IPS-18c (cell line): Measurements from ENCODE around the gene ZMIZ1.

ENCODE experiments used
- H3K4me3 ChIP-seq: 2 replicates; pipeline ENCODE4 v1.7.0; 2013; ENCODE audit warnings: low read depth, mild to moderate bottlenecking, low read length, moderate library complexity; ENCODE audit not compliant: insufficient read depth
- H3K9me3 ChIP-seq: one replicate; pipeline ENCODE4 v1.6.1; 2013; ENCODE audit warnings: mild to moderate bottlenecking, low read length, moderate library complexity; ENCODE audit not compliant: control insufficient read depth, insufficient read depth

ZMIZ1 gene

DNA sequence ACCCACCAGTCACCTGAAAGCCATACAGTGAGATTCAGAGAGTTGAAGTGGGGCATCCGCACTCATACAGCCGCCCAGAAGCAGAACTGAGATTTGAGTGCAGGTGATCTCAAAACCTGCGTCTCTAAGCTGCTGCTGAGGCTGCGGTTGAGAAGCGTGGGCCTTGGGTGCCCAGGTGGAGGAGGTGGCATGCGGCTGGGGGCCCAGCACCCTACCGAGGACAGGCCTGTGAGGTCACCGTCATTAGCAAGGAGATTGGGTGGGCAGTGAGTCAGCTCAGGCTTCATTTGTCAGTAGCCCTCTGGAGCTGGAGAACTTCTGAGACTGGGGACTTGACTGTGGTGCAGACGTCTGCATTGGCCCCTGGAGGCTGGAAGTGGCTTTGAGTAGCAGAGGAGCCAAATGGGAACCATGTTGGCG lies 29.8 kb downstream of the ZMIZ1 start:
- Histone ChIP-seq H3K9me3 (no peaks in the 10 kb centered on the region), H3K4me3 (no peak overlapping the region)

DNA sequence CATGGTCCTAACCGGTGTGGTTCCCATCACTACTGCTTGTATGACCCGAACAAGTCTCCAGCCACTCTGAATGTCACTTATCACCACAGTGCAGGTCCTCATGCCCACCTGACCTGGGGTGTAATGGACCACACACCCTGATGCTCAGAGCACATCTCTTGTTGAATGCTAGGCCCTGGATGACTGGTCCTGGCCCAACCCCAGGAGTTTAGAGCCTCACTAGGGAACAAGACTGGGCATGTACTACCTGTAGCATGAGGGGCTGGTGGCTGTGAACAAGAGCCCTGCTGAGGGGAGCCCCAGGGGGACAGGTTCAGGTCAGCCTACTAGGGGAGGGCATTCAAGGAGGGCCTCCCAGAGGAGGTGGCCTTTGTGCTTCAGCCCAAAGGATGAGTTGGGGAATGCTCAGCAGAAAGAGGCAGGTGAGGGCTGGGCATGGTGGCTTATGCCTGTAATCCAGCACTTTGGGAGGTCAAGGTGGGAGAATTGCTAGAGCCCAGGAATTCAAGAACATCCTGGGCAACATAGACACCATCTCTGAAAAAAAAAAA lies 31.2 kb downstream of the ZMIZ1 start:
- no peaks in the 10 kb centered on the region for H3K9me3 ChIP-seq
- H3K4me3 ChIP-seq, result no peak overlapping the region

DNA sequence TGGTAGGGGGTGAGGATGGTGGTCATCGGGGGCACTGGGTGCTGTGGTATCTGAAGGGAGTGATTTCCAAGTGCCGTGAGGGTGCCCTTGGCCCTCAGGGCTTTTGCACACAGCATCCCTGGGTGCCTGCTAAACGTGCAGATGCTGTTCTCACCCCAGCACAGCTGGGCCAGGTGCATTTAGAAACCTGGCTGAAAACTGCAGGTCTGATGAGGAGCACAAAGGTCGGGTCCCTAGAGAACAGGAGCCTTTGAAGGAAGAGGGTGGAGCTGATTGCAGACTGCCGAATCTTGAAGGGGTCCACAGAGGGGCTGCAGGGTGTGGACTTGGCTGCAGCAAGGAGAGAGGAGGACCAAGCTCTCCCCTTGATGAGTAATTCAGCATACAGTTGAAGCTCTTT lies 32.0 kb downstream of the ZMIZ1 start:
- H3K4me3 ChIP-seq, result no peak overlapping the region; the same call in 1 of the 2 replicates
- H3K9me3 ChIP-seq, result no peaks in the 10 kb centered on the region

DNA sequence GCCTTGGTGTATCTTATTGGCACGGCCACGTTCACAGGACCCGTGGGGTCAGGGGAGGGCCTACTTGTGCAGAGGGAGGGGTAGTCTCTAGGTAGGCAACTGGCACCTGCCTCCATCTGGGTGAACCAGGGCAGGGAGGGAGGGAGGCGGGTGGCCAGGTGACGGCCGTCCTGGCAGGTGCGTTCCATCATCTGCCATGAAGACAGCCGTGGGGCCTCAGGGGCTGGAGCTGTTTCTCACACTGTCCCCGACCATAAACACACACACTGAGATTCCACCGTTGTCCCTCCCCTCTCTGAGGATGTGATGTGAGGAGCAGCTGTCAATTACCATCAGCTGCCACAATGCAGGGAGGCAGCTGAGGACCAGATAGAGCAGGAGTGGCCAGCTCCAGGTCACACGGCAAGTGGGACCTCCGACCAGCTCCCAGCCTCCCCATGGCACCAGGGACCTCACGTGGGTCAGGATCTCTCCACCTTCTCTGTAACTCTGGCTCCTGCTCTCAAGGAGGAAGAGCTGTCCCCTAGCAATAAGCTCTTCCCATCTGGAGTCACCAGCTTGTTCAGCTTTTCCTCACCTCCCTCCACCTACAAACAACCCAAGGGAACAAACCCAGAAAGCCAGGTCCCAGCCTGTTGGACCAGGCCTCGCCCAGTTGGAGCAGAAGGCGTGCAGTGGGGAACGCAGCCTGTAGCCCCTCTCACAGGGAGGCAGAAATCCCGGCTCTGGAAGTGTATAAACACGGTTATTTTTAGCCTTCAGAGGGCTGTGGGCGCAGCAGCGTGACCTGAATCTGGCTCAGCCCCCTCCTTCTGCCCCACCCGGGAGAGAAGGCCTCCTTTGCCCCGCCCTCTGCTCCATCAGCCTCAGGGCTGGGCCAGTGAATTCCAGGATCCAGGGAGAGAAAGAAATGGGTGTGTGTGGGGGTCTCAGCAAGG lies 33.1 kb downstream of the ZMIZ1 start:
- Histone ChIP-seq H3K4me3 (no peak overlapping the region), H3K9me3 (no peaks in the 10 kb centered on the region)

DNA sequence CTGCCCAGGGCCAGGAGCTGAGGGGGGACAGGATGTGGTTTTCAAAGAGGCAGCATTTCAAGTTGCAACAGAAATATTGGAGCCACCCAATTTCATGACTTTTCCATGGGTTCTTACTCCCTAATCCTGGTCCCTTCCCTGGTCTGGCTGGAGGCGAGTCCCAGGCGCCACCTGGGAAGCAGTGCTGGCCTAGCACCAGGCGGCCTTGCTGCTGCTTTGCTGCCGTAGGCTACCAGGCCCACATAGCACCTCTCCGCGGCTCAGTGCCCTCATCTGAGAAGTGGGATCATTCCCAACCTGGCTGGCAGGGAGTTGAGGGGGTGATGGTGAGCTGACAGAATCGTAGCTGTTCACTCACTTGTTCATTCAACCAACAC lies 33.7 kb downstream of the ZMIZ1 start:
- H3K4me3 ChIP-seq, result no peak overlapping the region

DNA sequence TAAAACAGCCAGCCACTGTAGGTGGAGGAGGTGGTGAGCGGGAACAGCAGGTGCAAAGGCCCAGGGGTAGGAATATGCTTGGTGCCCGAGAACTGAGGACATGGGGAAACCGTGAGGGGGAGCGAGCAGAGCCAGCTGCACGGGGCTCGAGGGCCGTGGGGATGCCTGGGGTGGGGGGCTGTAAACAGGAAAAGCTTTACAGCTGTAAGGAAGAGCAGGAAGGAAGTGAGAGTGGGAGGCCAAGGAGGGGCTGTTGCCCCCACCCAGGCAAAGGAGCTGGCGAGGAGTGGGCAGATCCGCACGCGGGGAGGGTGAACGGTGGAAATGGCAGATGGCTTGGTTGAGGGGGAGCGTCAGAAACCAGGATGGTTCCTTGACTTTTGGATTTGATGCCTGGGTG lies 34.4 kb downstream of the ZMIZ1 start:
- H3K4me3 ChIP-seq, result no peak overlapping the region
- no peaks in the 10 kb centered on the region for H3K9me3 ChIP-seq

More for the DNA sequence above, 33.7 kb downstream of the ZMIZ1 start:
- no peaks in the 10 kb centered on the region for H3K9me3 ChIP-seq

DNA sequence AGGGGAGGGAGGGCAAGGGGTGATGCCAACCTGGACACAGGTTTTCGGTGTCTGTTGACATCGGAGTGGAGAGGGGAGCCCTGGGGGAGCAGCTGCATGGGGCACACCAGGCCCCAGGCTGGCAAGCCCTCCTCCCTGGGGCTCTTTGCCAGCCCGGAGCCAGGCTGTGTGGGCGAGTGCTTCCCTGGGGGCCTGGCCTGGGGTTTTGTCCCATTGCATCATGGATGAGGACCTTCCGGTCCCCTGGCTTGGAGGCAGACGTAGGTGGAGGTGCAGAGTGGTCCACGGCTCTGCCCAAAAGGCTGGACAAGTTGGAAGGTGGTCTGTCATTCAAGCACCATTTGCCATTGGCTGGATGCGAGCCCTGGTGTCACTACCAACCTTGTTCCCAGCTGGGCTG lies 34.8 kb downstream of the ZMIZ1 start:
- Histone ChIP-seq H3K4me3 (no peak overlapping the region), H3K9me3 (no peaks in the 10 kb centered on the region)

DNA sequence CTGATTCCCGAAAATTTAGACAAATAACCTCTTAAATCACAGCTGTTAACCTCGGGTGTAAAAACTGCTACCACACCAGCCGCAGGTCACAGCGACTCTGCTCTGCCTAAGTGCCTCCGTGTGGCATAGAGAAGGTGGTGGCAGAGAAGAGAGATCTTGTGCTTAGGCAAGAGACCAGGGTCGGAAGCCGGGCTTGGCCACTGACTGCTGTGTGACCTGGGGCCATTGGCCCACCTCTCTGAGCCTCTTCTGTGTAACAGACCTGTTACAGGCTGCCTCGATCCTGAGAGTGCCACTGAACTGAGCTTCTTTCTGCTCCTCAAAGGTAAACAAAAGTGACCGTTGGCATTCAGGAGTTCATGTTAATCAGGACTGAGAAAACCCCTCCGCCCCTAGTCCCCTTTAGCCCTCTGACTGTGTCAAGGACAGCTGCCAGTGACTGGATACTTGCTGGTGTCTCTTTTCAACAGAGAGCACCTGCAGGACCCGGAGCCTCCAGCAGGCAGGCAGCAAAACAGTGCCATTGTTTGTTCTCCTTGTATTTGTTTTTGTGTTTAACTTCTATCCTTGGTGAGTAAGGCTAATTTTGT lies 36.5 kb downstream of the ZMIZ1 start:
- Histone ChIP-seq H3K9me3 (no peaks in the 10 kb centered on the region), H3K4me3 (no peak overlapping the region)

DNA sequence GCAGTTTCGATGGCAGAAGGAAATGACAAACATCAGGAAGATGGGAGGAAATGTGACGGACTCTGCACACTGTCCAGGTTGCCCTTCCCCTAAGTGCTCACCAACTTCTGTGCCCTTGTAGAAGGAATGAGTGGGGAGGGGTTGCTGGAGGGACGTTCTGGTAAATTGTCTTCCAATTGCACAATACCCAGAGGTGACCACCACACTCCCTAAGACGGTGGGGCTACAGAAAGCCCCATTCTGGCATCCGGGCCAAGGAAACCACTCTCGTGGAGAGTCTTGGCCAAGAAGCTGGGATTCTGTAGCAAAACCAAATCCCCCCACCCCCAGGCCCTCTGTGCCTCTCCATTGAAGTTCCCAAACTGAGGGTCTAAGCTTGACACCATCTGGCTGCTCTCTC lies 37.1 kb downstream of the ZMIZ1 start:
- no peaks in the 10 kb centered on the region for H3K9me3 ChIP-seq
- H3K4me3 ChIP-seq, result no peak overlapping the region

DNA sequence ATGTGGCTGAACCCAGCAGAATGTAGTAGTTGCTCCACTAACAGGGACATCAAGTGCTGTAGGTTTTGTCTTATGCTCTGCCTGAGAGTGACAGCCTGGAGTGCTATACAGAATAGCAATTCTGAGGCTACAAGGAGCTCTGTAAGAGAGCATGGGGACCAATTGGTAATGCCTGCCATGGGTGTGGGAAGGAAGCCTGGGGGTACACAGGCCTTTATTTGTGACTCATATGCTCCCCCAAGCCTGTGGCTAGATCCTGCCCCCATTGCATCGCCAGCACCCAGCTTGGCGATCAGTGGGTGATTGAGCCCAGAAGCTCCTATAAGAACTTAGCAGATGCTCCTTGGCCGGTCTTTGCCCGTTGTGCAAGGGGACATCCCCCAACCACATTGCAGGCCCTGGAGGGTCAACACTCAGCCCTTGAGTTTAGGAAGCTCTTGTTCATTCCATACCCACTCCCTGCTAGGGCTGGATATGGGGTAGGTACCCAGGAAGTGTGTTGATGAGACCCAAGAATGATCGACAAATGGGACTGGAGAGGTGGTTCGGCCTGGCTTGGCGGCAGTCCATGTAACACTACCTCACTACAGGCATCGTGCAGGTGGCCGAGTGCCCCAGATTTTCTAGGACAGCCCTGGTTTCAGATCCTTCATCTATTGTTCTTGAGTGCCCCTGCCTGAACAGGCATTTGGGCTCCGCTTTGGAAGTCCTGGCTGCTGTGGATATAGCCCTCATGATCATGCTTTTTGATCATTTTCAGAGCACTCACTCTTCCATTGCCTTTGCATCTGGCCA lies 37.7 kb downstream of the ZMIZ1 start:
- Histone ChIP-seq H3K4me3 (no peak overlapping the region), H3K9me3 (no peaks in the 10 kb centered on the region)

DNA sequence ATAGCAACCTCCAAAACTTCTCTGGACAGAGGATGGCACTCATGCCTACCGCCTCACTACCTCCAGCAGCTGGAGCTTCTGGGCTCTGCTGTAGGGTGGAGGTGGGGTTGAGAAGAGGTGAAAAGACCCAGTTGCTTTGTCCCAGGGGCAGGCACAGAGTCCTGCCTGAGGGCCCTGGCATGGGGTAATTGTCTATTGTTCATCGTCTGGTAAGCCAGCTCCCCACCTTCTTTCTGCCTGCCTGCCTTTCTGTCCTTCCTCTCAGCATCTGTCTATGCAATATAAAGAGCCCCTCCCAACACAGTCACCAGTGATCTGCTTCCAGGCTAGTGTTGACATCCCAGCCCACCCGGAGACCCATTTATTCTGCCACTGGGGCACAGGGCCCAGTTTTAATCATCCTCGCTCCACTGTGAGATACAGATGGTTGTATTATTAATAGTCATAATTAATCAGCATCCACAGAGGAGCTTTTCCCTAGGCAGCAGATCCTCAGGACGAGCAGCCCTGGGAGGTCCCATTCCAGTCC lies 39.0 kb downstream of the ZMIZ1 start:
- no peak overlapping the region for H3K4me3 ChIP-seq
- no peaks in the 10 kb centered on the region for H3K9me3 ChIP-seq

DNA sequence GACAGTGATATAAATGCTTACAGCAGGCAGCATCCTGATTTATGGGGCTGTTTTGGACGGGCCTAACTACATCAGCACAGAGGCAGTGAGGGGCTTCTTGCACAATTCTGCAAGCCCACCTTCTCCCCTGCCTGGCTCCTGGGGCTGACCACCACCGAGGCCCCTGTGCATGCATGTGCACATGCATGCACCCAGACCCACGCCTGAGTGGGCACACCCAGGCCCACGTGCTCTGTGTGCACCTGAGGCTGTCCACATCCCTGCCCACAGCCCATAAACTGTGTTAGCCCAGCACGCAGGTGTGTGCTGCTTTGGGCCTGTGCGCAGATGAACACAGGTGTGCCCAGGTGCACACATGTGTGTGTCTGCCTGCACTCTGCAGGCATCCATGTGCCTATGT lies 40.0 kb downstream of the ZMIZ1 start:
- no peak overlapping the region for H3K4me3 ChIP-seq

DNA sequence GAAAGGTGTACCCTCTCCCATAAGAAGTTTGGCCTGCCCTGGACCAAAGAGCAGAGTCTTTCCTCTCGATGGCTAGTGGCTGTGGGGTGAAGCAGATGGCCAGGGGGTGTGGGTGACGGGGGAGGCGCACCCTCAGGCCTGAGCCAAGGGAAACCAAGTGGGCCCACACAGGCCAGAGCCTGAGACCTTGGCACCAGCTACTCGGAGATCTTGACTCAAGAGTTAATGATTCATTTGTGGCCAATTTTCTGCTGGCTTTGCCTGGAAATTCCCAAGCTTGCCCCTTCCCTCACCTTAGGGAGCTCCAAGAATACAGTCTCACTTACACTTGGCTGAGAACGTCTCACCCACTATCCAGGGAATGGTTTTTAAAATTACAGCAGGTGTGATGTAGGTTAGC lies 42.7 kb downstream of the ZMIZ1 start:
- Histone ChIP-seq H3K4me3 (no peak overlapping the region), H3K9me3 (no peaks in the 10 kb centered on the region)

More for the DNA sequence above, 40.0 kb downstream of the ZMIZ1 start:
- no peaks in the 10 kb centered on the region for H3K9me3 ChIP-seq

DNA sequence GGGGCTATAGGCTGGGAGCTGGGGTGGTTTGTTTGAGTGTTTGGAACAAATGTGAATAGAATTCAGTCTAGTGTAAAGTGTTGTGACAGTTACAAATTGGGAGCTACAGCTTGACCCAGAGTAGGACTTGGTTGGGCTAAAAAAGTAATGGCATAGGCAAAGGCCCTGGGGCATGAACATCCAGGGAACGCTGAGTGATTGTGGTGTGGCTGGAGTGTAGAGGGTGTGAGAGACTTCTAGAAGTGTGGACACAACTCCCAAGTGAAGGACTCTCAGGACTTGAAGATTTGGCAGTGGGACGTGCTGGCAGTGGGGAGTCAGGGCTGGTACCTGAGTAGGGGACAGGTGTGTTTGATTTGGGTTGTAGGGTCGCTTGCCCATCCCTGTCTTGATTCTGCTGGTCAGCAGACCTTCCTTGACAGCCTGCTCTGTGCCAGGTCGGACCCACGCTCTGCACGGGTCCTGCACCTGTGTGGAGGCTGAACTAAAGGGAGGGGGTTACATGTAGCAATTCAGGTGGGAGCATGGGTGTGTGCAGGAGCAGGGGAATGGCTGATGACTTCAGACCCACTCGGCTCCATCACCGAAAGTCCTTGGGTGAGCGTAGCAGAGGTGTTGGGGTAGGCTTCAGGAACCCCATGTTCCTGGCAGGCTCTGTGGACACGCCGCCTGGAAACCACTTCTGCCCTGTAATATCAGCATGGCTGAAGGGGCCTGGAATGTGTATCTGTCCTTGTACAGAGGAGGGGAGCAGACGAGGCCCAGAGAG lies 43.3 kb downstream of the ZMIZ1 start:
- Histone ChIP-seq H3K4me3 (no peak overlapping the region), H3K9me3 (no peaks in the 10 kb centered on the region)

DNA sequence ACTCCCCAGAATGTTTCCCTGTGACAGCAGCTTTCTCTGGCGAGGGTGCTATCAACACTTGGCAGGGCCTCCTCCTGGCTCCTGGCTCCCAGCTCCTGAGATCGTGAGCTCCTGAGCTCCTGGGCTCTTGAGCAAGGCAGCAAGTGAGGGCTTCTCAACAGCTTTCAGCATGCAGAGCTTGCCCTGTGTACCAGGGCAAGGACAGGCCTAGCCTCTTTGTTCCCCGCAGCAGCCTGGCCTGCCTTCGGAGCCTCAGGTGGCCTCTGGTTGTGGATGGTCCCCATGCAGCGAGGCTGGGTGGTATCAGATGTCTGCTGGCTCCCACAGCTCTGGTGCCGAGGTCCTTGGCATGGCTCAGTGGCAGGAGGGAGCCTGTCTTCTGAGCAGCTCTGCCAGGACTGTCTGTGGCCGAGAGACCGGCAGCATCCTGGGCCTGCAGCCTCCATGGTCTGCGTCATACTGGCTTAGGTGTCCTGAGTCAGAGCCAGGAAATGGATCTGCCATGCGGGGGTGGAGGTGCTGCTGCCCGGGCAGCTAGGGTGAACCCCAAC lies 44.2 kb downstream of the ZMIZ1 start:
- H3K9me3 ChIP-seq, result no peaks in the 10 kb centered on the region
- no peak overlapping the region for H3K4me3 ChIP-seq

DNA sequence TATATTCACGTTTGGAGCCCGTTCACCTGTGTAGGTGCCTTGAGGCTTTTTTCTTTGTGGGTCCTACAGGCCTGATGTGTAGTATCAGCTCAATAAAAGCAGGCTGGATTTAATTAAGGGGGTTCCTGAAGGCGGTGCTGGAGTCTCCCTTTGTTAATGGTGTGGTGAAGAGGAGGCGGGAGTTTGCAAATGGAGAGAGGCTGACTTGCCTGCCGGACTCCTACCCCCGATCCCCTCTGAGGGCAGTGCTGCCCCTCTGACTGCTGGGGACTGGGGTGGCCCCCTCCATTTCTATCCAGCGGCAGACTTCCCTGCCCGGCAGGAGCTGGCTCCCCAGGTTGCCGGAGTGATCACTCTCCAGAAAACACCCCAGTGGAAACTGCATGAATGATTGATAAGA lies 45.1 kb downstream of the ZMIZ1 start:
- no peak overlapping the region for H3K4me3 ChIP-seq
- no peaks in the 10 kb centered on the region for H3K9me3 ChIP-seq
